ENCODE measurements around the gene CARD11. TPM values are rescaled to one million over a fixed set of nuclear protein-coding genes. Genes with fewer than 3 reads are reported as not detected.

CARD11 gene
- total and polyA plus RNA-seq, 2 experiments from 2014 or later: 17.7 to 29.0 TPM

GRCh38 chr7:2856388-2857169 is 187.1 kb downstream of the CARD11 start:
- Histone ChIP-seq H3K4me2 (no peak overlapping the region), H3F3A (replicated peaks; ENCODE audit: low read depth) (no peaks in the 10 kb centered on the region), H3K27me3 (ENCODE audit: insufficient read depth) (no peaks in the 10 kb centered on the region), H3K9me2 (ENCODE audit: insufficient read depth) (no peaks in the 10 kb centered on the region), H2AFZ (no peak overlapping the region), H3K4me1 (ENCODE audit: insufficient read depth) (no peaks in the 10 kb centered on the region; the same call in 1 of the 2 replicates), H3K27ac (ENCODE audit: low read depth) (no peak overlapping the region), H4K20me1 (replicated peaks; ENCODE audit: insufficient read depth) (no peaks in the 10 kb centered on the region), H3K79me2 (replicated peaks; ENCODE audit: insufficient read depth) (no peaks in the 10 kb centered on the region), H3K36me3 (ENCODE audit: insufficient read depth) (no peaks in the 10 kb centered on the region), H3K4me3 (no peak overlapping the region)
- Mint-ChIP-seq H3K4me1 (no peaks in the 10 kb centered on the region), H3K4me3 (no peak overlapping the region), H3K27ac (no peak overlapping the region), H3K27me3 (ENCODE audit: insufficient read depth, low read depth, poor library complexity) (peaks cover 8% of the 10 kb centered on the region), H3K36me3 (ENCODE audit: low read depth) (no peaks in the 10 kb centered on the region), H3K9me3 (no peaks in the 10 kb centered on the region)
- DNase-seq (ENCODE audit: low spot score): peak; percentile 46
- TF ChIP-seq EZH2phosphoT487 (IDR thresholded peaks at IDR 0.05; ENCODE audit: unreplicated experiment) (no peak), STAT1 (IDR thresholded peaks at IDR 0.05; ENCODE audit: unreplicated experiment) (no peak), ZNF331 (CRISPR knock-in tag; IDR thresholded peaks at IDR 0.05; ENCODE audit: low read depth) (peak; percentile 85), POLR2AphosphoS5 (IDR thresholded peaks at IDR 0.05; ENCODE audit: low read depth) (no peak), NANOG (IDR thresholded peaks at IDR 0.05; ENCODE audit: borderline replicate concordance) (no peak), JUNB (IDR thresholded peaks at IDR 0.05; ENCODE audit: unreplicated experiment) (no peak)
- ATAC-seq: no peak

Other genes with a start within 250 kb of the CARD11 start
- 87.7 and 99.8 TPM in 2 replicates for gene GNA12, start 199.6 kb downstream of the CARD11 start, total RNA-seq (2014; rRNA removed; shearing (Covaris generic))
- gene GNA12, start 199.6 kb downstream of the CARD11 start, polyA plus RNA-seq (2016; fragmentation: Nextera tagmentation; extraction: Ambion mirVana): 24.0 and 25.2 TPM in 2 replicates